ENCODE data around the gene NAV2. TPM values are rescaled to one million over a fixed set of nuclear protein-coding genes. Genes with fewer than 3 reads are reported as not detected.

Gene NAV2
- total RNA-seq, 1 experiment from 2014 or later = 2.1 TPM

GRCh38 chr11:19702620-19703019 is 10.0 kb upstream of the NAV2 start:
- H3K27me3 ChIP-seq (ENCODE audit: insufficient read depth, low read length) = no peaks in the 10 kb centered on the region
- no peak overlapping the region for H3K4me2 ChIP-seq (ENCODE audit: low read length)
- DNase-seq (ENCODE audit: low read depth, low spot score) (no peak), ATAC-seq (no peak)
- no TSS peak for BruUV-seq (replicated peaks)
- no peak overlapping the region for H3K27ac ChIP-seq (ENCODE audit: low read depth, low read length)
- H3K4me3 ChIP-seq (replicated peaks in 1 of 2; ENCODE audit: low read depth in 1 of 2, low read length in 2 of 2) = no peak overlapping the region
- no peak for TF ChIP-seq ZNF274 (IDR thresholded peaks at IDR 0.05; ENCODE audit: low read depth, low read length)
- no peak for TF ChIP-seq EGR1 (IDR thresholded peaks at IDR 0.05; ENCODE audit: low read depth)
- TF ChIP-seq EZH2 (IDR thresholded peaks at IDR 0.05) = no peak
- TF ChIP-seq SP1 (IDR thresholded peaks at IDR 0.05; ENCODE audit: low read depth) = no peak
- TF ChIP-seq FOSL1 (IDR thresholded peaks at IDR 0.05; ENCODE audit: low read depth) = no peak
- TF ChIP-seq, protein P1, sequence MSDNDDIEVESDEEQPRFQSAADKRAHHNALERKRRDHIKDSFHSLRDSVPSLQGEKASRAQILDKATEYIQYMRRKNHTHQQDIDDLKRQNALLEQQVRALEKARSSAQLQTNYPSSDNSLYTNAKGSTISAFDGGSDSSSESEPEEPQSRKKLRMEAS (IDR thresholded peaks at IDR 0.05) = no peak
- no peak for TF ChIP-seq ELF1 (IDR thresholded peaks at IDR 0.05; ENCODE audit: borderline replicate concordance, low read depth)
- no peak for TF ChIP-seq TCF7L2 (IDR thresholded peaks at IDR 0.05; ENCODE audit: borderline replicate concordance, extremely low read depth, insufficient read depth, insufficient read length)
- TF ChIP-seq CEBPB (IDR thresholded peaks at IDR 0.05; ENCODE audit: low read depth) = no peak
- no peak for TF ChIP-seq SRF (IDR thresholded peaks at IDR 0.05; ENCODE audit: low read depth)
- no peak for TF ChIP-seq YY1 (IDR thresholded peaks at IDR 0.05; ENCODE audit: extremely low read depth, insufficient replicate concordance, low read depth, low read length)
- TF ChIP-seq, protein P2, sequence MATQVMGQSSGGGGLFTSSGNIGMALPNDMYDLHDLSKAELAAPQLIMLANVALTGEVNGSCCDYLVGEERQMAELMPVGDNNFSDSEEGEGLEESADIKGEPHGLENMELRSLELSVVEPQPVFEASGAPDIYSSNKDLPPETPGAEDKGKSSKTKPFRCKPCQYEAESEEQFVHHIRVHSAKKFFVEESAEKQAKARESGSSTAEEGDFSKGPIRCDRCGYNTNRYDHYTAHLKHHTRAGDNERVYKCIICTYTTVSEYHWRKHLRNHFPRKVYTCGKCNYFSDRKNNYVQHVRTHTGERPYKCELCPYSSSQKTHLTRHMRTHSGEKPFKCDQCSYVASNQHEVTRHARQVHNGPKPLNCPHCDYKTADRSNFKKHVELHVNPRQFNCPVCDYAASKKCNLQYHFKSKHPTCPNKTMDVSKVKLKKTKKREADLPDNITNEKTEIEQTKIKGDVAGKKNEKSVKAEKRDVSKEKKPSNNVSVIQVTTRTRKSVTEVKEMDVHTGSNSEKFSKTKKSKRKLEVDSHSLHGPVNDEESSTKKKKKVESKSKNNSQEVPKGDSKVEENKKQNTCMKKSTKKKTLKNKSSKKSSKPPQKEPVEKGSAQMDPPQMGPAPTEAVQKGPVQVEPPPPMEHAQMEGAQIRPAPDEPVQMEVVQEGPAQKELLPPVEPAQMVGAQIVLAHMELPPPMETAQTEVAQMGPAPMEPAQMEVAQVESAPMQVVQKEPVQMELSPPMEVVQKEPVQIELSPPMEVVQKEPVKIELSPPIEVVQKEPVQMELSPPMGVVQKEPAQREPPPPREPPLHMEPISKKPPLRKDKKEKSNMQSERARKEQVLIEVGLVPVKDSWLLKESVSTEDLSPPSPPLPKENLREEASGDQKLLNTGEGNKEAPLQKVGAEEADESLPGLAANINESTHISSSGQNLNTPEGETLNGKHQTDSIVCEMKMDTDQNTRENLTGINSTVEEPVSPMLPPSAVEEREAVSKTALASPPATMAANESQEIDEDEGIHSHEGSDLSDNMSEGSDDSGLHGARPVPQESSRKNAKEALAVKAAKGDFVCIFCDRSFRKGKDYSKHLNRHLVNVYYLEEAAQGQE (IDR thresholded peaks at IDR 0.05; ENCODE audit: low read depth) = no peak
- no peak for TF ChIP-seq JUND (IDR thresholded peaks at IDR 0.05)
- TF ChIP-seq, protein P3, sequence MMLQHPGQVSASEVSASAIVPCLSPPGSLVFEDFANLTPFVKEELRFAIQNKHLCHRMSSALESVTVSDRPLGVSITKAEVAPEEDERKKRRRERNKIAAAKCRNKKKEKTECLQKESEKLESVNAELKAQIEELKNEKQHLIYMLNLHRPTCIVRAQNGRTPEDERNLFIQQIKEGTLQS (IDR thresholded peaks at IDR 0.05) = no peak
- no peak for TF ChIP-seq POLR2A (IDR thresholded peaks at IDR 0.05; ENCODE audit: borderline replicate concordance, extremely low read depth, insufficient read depth, insufficient read length)
- no peak for TF ChIP-seq ZFX (IDR thresholded peaks at IDR 0.05)
- no peak for TF ChIP-seq POLR2AphosphoS5 (IDR thresholded peaks at IDR 0.05; ENCODE audit: low read depth, low read length)
- no peak for TF ChIP-seq CBX3 (IDR thresholded peaks at IDR 0.05; ENCODE audit: low read depth)
- CTCF ChIA-PET = no interaction called here
- no peak overlapping the region for H2AFZ ChIP-seq (ENCODE audit: low read depth, low read length, poor library complexity, severe bottlenecking)
- H3K36me3 ChIP-seq (ENCODE audit: control insufficient read depth in 1 of 2, insufficient read depth in 2 of 2, low read length in 2 of 2) = no peaks in the 10 kb centered on the region
- H3K9me3 ChIP-seq (ENCODE audit: control insufficient read depth in 1 of 2, insufficient read depth in 1 of 2, low read depth in 1 of 2, low read length in 2 of 2) = no peaks in the 10 kb centered on the region
- POLR2A ChIA-PET = interaction anchor here (1.5 kb wide), 1 partner anchor 10 kb away, joined by 3 read pairs; the partner anchor contains the start of gene NAV2
- RAD21 ChIA-PET (ENCODE audit: low non-redundant PET in 1 of 2, low total read pairs in 2 of 2, uncharacterized antibody in 2 of 2, unreplicated experiment in 2 of 2) = no interaction called here
- no peaks in the 10 kb centered on the region for H3K79me2 ChIP-seq (ENCODE audit: insufficient read depth, low read length)
- no peak overlapping the region for H3K9ac ChIP-seq (ENCODE audit: low read length)
- H4K20me1 ChIP-seq (ENCODE audit: insufficient read depth) = no peaks in the 10 kb centered on the region
- intact Hi-C loops (cut with micrococcal nuclease) = no loop called here
- H3K9me2 ChIP-seq (ENCODE audit: insufficient read depth) = no peaks in the 10 kb centered on the region
- H3K4me1 ChIP-seq (ENCODE audit: control insufficient read depth in 1 of 2, insufficient read depth in 2 of 2, low read length in 2 of 2) = peaks cover 0 to 7% of the 10 kb centered on the region in 2 experiments; a peak in 1 of 4 replicates

All from HCT116 (cell line).